Measurements from ENCODE around the gene AFF1. TPM values are rescaled to one million over a fixed set of nuclear protein-coding genes. Genes with fewer than 3 reads are reported as not detected.
A peak's percentile ranks its signal among the peaks of the same experiment; 100 is the strongest.

AFF1 gene
- polyA plus RNA-seq, 1 donor (not counting 4 experiments of a cell fraction or from before 2014, with no cell fraction given) = 14.4 TPM

GRCh38 chr4:86893136-86893535 is 41.7 kb upstream of the AFF1 start:
- peak overlapping the region; percentile 92 for H3K27ac ChIP-seq (ENCODE audit: control insufficient read depth, insufficient read depth, low read length)
- H4K20me1 ChIP-seq (ENCODE audit: control insufficient read depth, extremely low read depth, insufficient read depth, low read length) = no peaks in the 10 kb centered on the region
- no peaks in the 10 kb centered on the region for H3K9me1 ChIP-seq (ENCODE audit: control insufficient read depth, extremely low read depth, insufficient read depth, low read length)
- dilution Hi-C loops (cut with MboI; ENCODE audit: extremely low pct_ligation_motif_present, low sequenced_read_pairs) = no loop called here
- H3K79me2 ChIP-seq (ENCODE audit: control insufficient read depth, insufficient read depth, low read length) = peaks cover 5% of the 10 kb centered on the region
- TF ChIP-seq CTCF (optimal IDR thresholded peaks at IDR 0.05 in 1 of 3, IDR thresholded peaks at IDR 0.05 in 1 of 3, conservative IDR thresholded peaks at IDR 0.05 in 1 of 3; ENCODE audit: extremely low read depth in 1 of 3, insufficient read depth in 2 of 3, low read length in 3 of 3) (no peak), EZH2 (IDR thresholded peaks at IDR 0.05; ENCODE audit: low read length) (no peak)
- peak overlapping the region; percentile 93 for H3K4me2 ChIP-seq (ENCODE audit: control insufficient read depth, extremely low read depth, insufficient read depth, low read depth, low read length)
- no peaks in the 10 kb centered on the region for H3K27me3 ChIP-seq (ENCODE audit: control insufficient read depth, extremely low read depth, insufficient read depth, low read length)
- peaks cover 0 to 4% of the 10 kb centered on the region in 2 experiments for H3K36me3 ChIP-seq (ENCODE audit: control insufficient read depth in 2 of 2, extremely low read depth in 1 of 2, insufficient read depth in 2 of 2, low read length in 2 of 2)
- H3K4me1 ChIP-seq (ENCODE audit: control insufficient read depth, extremely low read depth, insufficient read depth, low read length) = peaks cover 37% of the 10 kb centered on the region
- no peak for FAIRE-seq
- DNase-seq (ENCODE audit: low read depth, low spot score) = no peak
- H2AFZ ChIP-seq (ENCODE audit: control insufficient read depth, low read length) = peak overlapping the region; percentile 76
- peak overlapping the region; percentile 95 for H3K9ac ChIP-seq (ENCODE audit: control insufficient read depth, extremely low read depth, insufficient read depth, low read length)
- H3K9me3 ChIP-seq (ENCODE audit: control insufficient read depth, low read depth, low read length) = no peaks in the 10 kb centered on the region
- H3K4me3 ChIP-seq (ENCODE audit: control insufficient read depth in 2 of 3, extremely low read depth in 1 of 3, insufficient read depth in 2 of 3, low read depth in 1 of 3, low read length in 3 of 3) = peak overlapping the region in 2 of 3 experiments; percentile 61 to 80

GRCh38 chr4:86894455-86894854 is 40.4 kb upstream of the AFF1 start:
- TF ChIP-seq CTCF (optimal IDR thresholded peaks at IDR 0.05 in 1 of 3, IDR thresholded peaks at IDR 0.05 in 1 of 3, conservative IDR thresholded peaks at IDR 0.05 in 1 of 3; ENCODE audit: extremely low read depth in 1 of 3, insufficient read depth in 2 of 3, low read length in 3 of 3) (no peak), EZH2 (IDR thresholded peaks at IDR 0.05; ENCODE audit: low read length) (no peak)
- Histone ChIP-seq H3K9me1 (ENCODE audit: control insufficient read depth, extremely low read depth, insufficient read depth, low read length) (no peaks in the 10 kb centered on the region), H3K9me3 (ENCODE audit: control insufficient read depth, low read depth, low read length) (no peaks in the 10 kb centered on the region), H4K20me1 (ENCODE audit: control insufficient read depth, extremely low read depth, insufficient read depth, low read length) (no peaks in the 10 kb centered on the region), H3K27ac (ENCODE audit: control insufficient read depth, insufficient read depth, low read length) (no peak overlapping the region), H3K4me1 (ENCODE audit: control insufficient read depth, extremely low read depth, insufficient read depth, low read length) (peaks cover 37% of the 10 kb centered on the region), H3K4me2 (ENCODE audit: control insufficient read depth, extremely low read depth, insufficient read depth, low read depth, low read length) (no peak overlapping the region), H3K4me3 (ENCODE audit: control insufficient read depth in 2 of 3, extremely low read depth in 1 of 3, insufficient read depth in 2 of 3, low read depth in 1 of 3, low read length in 3 of 3) (no peak overlapping the region), H3K79me2 (ENCODE audit: control insufficient read depth, insufficient read depth, low read length) (peaks cover 5% of the 10 kb centered on the region), H3K36me3 (ENCODE audit: control insufficient read depth in 2 of 2, extremely low read depth in 1 of 2, insufficient read depth in 2 of 2, low read length in 2 of 2) (peaks cover 0 to 4% of the 10 kb centered on the region in 2 experiments), H3K27me3 (ENCODE audit: control insufficient read depth, extremely low read depth, insufficient read depth, low read length) (no peaks in the 10 kb centered on the region), H3K9ac (ENCODE audit: control insufficient read depth, extremely low read depth, insufficient read depth, low read length) (no peak overlapping the region), H2AFZ (ENCODE audit: control insufficient read depth, low read length) (peak overlapping the region; percentile 82)
- FAIRE-seq (peak; percentile 51), DNase-seq (ENCODE audit: low read depth, low spot score) (no peak)
- dilution Hi-C loops (cut with MboI; ENCODE audit: extremely low pct_ligation_motif_present, low sequenced_read_pairs) = no loop called here

Data from keratinocyte (primary cell).